ENCODE results near the gene PER1.

Gene PER1

GRCh38 chr17:8096541-8096940 is 55.7 kb downstream of the PER1 start:
- no peak for DNase-seq (ENCODE audit: low read depth)

GRCh38 chr17:8095361-8095760 is 56.8 kb downstream of the PER1 start:
- no peak for DNase-seq (ENCODE audit: low read depth)

- no peak for DNase-seq (ENCODE audit: low read depth)
These were observed 61.0 kb downstream of the PER1 start for GRCh38 chr17:8091033-8091687.

All from stimulated activated CD8-positive, alpha-beta memory T cell treated with anti-CD3 and anti-CD28 coated beads, Interleukin-4, amount 100 ng/mL, for 24 hours (primary cell).